H1 (cell line): ENCODE data around the gene ADAMTS14. TPM values are rescaled to one million over a fixed set of nuclear protein-coding genes. Genes with fewer than 3 reads are reported as not detected.

Experiments
- GABPA ChIP-seq: IDR thresholded peaks from 2 replicates; pipeline ENCODE4 v1.6.1; 2011; ENCODE audit warnings: mild to moderate bottlenecking, low read length, moderate library complexity, borderline replicate concordance; ENCODE audit not compliant: insufficient read depth
- HDAC2 ChIP-seq, 2 experiments: fragments of 300-600 bp in 1 of 2; sonication (generic) in 1 of 2; IDR thresholded peaks; 2 replicates each; pipeline ENCODE4 v1.6.1; 2011 to 2012; ENCODE audit warnings: low read depth in 2 of 2, low read length in 2 of 2, mild to moderate bottlenecking in 2 of 2, moderate library complexity in 2 of 2, borderline replicate concordance in 1 of 2, inconsistent platforms in 1 of 2
- JUN ChIP-seq: IDR thresholded peaks from 2 replicates; pipeline ENCODE4 v1.6.1; 2011; ENCODE audit warnings: low read depth, mild to moderate bottlenecking, improper control_type of control experiment, low read length
- PHF8 ChIP-seq: fragments of 200-600 bp; sonication (generic); conservative IDR thresholded peaks from 2 replicates; pipeline ENCODE4 v1.7.1; 2012; ENCODE audit warnings: low read depth, mild to moderate bottlenecking, inconsistent platforms, low read length, moderate library complexity
- SIRT6 ChIP-seq: IDR thresholded peaks from one replicate; pipeline ENCODE4 v1.7.1; 2012; ENCODE audit warnings: low read length, inconsistent platforms
- SP1 ChIP-seq: IDR thresholded peaks from 2 replicates; pipeline ENCODE4 v1.6.1; 2011; ENCODE audit warnings: low read depth, low read length
- TBP ChIP-seq: IDR thresholded peaks from 2 replicates; pipeline ENCODE4 v1.6.1; 2011; ENCODE audit warnings: low read depth, low read length, improper control_type of control experiment
- polyA plus RNA-seq, 7 experiments: library from polyadenylated mRNA; depleted of rRNA in 3 of 7; stranded (reverse) in 5 of 7; unstranded in 2 of 7; fragments of >200 nt in 5 of 7; fragments of 200-250 nt in 2 of 7; gene quantifications; 1 replicate in 5 of 7; 2 replicates in 1 of 7; 4 replicates in 1 of 7; pipeline versions ENCODE4 v1.2.1 to v1.2.3, GENCODE V29; 2011 to 2013; ENCODE audit warnings: missing spikeins in 2 of 7, mixed read lengths in 2 of 7
- total RNA-seq: library from RNA; stranded (reverse); fragmentation: NEBNext Ultra II Directional; extraction: Animal tissue kit (Norgen Biotek cat#: 25700); gene quantifications from 2 replicates; pipeline ENCODE4 v1.2.1, GENCODE V29; 2021
- TF ChIP-seq, protein P1 (sequence below): fragments of 300-600 bp; sonication (generic); IDR thresholded peaks from 2 replicates; pipeline ENCODE4 v1.7.1; 2012; ENCODE audit warnings: low read length, moderate library complexity, mild to moderate bottlenecking, inconsistent platforms; ENCODE audit not compliant: insufficient replicate concordance

The ADAMTS14 gene
- total and polyA plus RNA-seq, 2 of the 8 experiments (the other 6 are each of a cell fraction or from before 2014, with no cell fraction given): 2.0 to 2.3 TPM

DNA sequence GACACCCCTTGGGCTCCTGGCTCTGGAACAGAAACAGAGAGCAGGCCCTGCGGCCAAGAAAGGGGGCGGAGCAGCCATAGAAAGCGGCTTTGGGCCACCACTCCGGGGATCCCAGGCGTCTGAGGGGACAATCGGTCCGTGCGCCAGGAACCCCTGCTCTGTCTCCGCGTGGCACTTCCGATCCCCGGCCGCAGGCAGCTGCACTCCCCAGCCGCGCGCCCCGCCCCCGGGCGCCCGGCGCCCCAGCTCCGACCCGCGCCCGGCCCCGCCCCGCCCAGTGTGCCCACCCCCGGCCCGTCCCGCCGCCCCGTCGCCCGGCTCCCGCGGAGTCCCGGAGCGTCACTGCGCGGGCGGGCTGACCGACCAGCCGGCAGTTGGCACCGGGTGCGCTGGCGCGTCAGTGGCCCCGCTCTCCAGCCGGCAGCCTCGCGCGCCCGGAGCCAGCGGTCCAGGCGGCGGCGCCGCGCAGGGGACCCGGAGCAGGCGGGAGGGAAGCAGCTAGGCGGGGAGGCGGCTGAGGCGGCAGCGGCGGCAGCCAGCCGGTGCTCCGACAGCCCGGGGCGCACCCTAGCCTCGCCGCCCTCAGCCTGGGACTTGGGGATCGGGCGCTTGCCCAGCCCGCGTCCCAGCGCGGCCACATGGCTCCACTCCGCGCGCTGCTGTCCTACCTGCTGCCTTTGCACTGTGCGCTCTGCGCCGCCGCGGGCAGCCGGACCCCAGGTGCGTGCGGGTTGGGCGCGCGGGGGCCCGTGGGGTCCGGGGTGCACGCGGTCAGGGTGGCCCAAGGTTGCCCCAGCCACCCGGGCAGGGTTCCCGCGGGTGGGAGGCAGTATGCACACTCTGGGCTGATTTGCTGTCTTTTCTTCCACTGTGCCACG, at the start of gene ADAMTS14 (continued):
- TF ChIP-seq, protein P1, sequence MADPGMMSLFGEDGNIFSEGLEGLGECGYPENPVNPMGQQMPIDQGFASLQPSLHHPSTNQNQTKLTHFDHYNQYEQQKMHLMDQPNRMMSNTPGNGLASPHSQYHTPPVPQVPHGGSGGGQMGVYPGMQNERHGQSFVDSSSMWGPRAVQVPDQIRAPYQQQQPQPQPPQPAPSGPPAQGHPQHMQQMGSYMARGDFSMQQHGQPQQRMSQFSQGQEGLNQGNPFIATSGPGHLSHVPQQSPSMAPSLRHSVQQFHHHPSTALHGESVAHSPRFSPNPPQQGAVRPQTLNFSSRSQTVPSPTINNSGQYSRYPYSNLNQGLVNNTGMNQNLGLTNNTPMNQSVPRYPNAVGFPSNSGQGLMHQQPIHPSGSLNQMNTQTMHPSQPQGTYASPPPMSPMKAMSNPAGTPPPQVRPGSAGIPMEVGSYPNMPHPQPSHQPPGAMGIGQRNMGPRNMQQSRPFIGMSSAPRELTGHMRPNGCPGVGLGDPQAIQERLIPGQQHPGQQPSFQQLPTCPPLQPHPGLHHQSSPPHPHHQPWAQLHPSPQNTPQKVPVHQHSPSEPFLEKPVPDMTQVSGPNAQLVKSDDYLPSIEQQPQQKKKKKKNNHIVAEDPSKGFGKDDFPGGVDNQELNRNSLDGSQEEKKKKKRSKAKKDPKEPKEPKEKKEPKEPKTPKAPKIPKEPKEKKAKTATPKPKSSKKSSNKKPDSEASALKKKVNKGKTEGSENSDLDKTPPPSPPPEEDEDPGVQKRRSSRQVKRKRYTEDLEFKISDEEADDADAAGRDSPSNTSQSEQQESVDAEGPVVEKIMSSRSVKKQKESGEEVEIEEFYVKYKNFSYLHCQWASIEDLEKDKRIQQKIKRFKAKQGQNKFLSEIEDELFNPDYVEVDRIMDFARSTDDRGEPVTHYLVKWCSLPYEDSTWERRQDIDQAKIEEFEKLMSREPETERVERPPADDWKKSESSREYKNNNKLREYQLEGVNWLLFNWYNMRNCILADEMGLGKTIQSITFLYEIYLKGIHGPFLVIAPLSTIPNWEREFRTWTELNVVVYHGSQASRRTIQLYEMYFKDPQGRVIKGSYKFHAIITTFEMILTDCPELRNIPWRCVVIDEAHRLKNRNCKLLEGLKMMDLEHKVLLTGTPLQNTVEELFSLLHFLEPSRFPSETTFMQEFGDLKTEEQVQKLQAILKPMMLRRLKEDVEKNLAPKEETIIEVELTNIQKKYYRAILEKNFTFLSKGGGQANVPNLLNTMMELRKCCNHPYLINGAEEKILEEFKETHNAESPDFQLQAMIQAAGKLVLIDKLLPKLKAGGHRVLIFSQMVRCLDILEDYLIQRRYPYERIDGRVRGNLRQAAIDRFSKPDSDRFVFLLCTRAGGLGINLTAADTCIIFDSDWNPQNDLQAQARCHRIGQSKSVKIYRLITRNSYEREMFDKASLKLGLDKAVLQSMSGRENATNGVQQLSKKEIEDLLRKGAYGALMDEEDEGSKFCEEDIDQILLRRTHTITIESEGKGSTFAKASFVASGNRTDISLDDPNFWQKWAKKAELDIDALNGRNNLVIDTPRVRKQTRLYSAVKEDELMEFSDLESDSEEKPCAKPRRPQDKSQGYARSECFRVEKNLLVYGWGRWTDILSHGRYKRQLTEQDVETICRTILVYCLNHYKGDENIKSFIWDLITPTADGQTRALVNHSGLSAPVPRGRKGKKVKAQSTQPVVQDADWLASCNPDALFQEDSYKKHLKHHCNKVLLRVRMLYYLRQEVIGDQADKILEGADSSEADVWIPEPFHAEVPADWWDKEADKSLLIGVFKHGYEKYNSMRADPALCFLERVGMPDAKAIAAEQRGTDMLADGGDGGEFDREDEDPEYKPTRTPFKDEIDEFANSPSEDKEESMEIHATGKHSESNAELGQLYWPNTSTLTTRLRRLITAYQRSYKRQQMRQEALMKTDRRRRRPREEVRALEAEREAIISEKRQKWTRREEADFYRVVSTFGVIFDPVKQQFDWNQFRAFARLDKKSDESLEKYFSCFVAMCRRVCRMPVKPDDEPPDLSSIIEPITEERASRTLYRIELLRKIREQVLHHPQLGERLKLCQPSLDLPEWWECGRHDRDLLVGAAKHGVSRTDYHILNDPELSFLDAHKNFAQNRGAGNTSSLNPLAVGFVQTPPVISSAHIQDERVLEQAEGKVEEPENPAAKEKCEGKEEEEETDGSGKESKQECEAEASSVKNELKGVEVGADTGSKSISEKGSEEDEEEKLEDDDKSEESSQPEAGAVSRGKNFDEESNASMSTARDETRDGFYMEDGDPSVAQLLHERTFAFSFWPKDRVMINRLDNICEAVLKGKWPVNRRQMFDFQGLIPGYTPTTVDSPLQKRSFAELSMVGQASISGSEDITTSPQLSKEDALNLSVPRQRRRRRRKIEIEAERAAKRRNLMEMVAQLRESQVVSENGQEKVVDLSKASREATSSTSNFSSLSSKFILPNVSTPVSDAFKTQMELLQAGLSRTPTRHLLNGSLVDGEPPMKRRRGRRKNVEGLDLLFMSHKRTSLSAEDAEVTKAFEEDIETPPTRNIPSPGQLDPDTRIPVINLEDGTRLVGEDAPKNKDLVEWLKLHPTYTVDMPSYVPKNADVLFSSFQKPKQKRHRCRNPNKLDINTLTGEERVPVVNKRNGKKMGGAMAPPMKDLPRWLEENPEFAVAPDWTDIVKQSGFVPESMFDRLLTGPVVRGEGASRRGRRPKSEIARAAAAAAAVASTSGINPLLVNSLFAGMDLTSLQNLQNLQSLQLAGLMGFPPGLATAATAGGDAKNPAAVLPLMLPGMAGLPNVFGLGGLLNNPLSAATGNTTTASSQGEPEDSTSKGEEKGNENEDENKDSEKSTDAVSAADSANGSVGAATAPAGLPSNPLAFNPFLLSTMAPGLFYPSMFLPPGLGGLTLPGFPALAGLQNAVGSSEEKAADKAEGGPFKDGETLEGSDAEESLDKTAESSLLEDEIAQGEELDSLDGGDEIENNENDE: no peak
- TF ChIP-seq SIRT6 (no peak), HDAC2 (IDR thresholded peaks at IDR 0.05; ENCODE audit: borderline replicate concordance in 1 of 2, low read depth in 2 of 2, low read length in 2 of 2) (no peak), PHF8 (no peak), TBP (no peak; the same call in 1 of the 2 replicates), JUN (no peak), SP1 (no peak), GABPA (0 out of 2 replicates have a peak, but pooled peaks have one; percentile 60)
